Natural killer cell (primary cell): ENCODE results near the gene ATP8B3. TPM values are rescaled to one million over a fixed set of nuclear protein-coding genes. Genes with fewer than 3 reads are reported as not detected.

ENCODE experiments used
- ATAC-seq, 3 donors: fragments of 150-1000 bp in 2 of 3; fragments of 200-7000 bp in 1 of 3; cut with Tn5 transposase; 1 replicate in 1 of 3; 2 replicates in 2 of 3; pipeline ENCODE4 v1.10.0; 2021; ENCODE audit warnings: mild to moderate bottlenecking in 2 of 3, moderate library complexity in 2 of 3
- DNase-seq, 2 donors: peaks; one replicate each; pipeline versions ENCODE4 v3.0.0 to v3.0.0-alpha.2; 2013 to 2021; ENCODE audit warnings: mixed read lengths in 1 of 2
- H3K27ac ChIP-seq: one replicate; pipeline ENCODE4 v1.5.1; 2013; ENCODE audit warnings: mild to moderate bottlenecking, low read length
- H3K27me3 ChIP-seq: one replicate; pipeline ENCODE4 v1.6.1; 2013; ENCODE audit warnings: low read length; ENCODE audit not compliant: control insufficient read depth, insufficient read depth
- H3K36me3 ChIP-seq: one replicate; pipeline ENCODE4 v1.6.1; 2013; ENCODE audit warnings: low read length; ENCODE audit not compliant: control insufficient read depth, insufficient read depth
- H3K4me1 ChIP-seq: one replicate; pipeline ENCODE4 v1.6.1; 2013; ENCODE audit warnings: low read length; ENCODE audit not compliant: control insufficient read depth, insufficient read depth
- H3K4me3 ChIP-seq: one replicate; pipeline ENCODE4 v1.5.1; 2013; ENCODE audit warnings: low read length
- H3K9me3 ChIP-seq: one replicate; pipeline ENCODE4 v1.6.1; 2013; ENCODE audit warnings: low read length; ENCODE audit not compliant: control insufficient read depth, insufficient read depth
- H3K27ac Mint-ChIP-seq, 2 donors: one replicate each; pipeline ENCODE4 v1.8.0; 2022; ENCODE audit warnings: mild to moderate bottlenecking in 2 of 2, mixed read lengths in 2 of 2, moderate library complexity in 1 of 2
- H3K27me3 Mint-ChIP-seq, 2 donors: one replicate each; pipeline ENCODE4 v1.8.0; 2022; ENCODE audit warnings: low read depth in 2 of 2, mixed read lengths in 2 of 2
- H3K36me3 Mint-ChIP-seq: one replicate; pipeline ENCODE4 v1.8.0; 2022; ENCODE audit warnings: mixed read lengths
- H3K4me1 Mint-ChIP-seq, 2 donors: one replicate each; pipeline ENCODE4 v1.8.0; 2022; ENCODE audit warnings: mixed read lengths in 2 of 2
- H3K4me3 Mint-ChIP-seq: one replicate; pipeline ENCODE4 v1.8.0; 2022; ENCODE audit warnings: mild to moderate bottlenecking, moderate library complexity, mixed read lengths
- H3K9me3 Mint-ChIP-seq, 2 donors: one replicate each; pipeline ENCODE4 v1.8.0; 2022; ENCODE audit warnings: mixed read lengths in 2 of 2
- CTCF ChIP-seq: fragments of 200-600 bp; IDR thresholded peaks from one replicate; pipeline ENCODE4 v1.8.0; 2022; ENCODE audit warnings: antibody characterized with exemption
- WGBS: methylation state at CpG from one replicate; pipeline ENCODE4 v1.1.7; 2013; ENCODE audit warnings: missing lambda C conversion rate; ENCODE audit not compliant: insufficient coverage; 5-methylcytosine and 5-hydroxymethylcytosine counted together
- intact Hi-C: fragments of 100-400 bp; cut with micrococcal nuclease; formaldehyde crosslinking; loops from one replicate; pipeline ENCODE4 v1.14.2; 2022
- total RNA-seq, 4 donors: library from RNA; stranded (reverse); fragments of 120-200 nt in 1 of 4; gene quantifications; one replicate each; pipeline versions ENCODE4 v1.2.3 to v1.2.4, GENCODE V29; 2013 to 2022

The ATP8B3 gene
- total RNA-seq, 3 donors from 2014 or later (not counting 1 experiment from before 2014, with no cell fraction given): 5.3 to 11.5 (median 11.2) TPM

- H3K4me3 Mint-ChIP-seq: no peak overlapping the region
- TF ChIP-seq CTCF: no peak
Observed at GRCh38 chr19:1854039-1854541, 42.0 kb upstream of the ATP8B3 start.

GRCh38 chr19:1853295-1854038 is 41.4 kb upstream of the ATP8B3 start:
- peak; percentile 87 to 90 for DNase-seq
- Histone ChIP-seq H3K4me1 (peaks cover 78% of the 10 kb centered on the region), H3K4me3 (no peak overlapping the region), H3K9me3 (no peaks in the 10 kb centered on the region), H3K27me3 (no peaks in the 10 kb centered on the region), H3K36me3 (no peaks in the 10 kb centered on the region), H3K27ac (peak overlapping the region; percentile 29)
- intact Hi-C loops: no loop called here
- TF ChIP-seq CTCF: peak; percentile 90
- no peaks in the 10 kb centered on the region for H3K36me3 Mint-ChIP-seq
- peak; percentile 52 to 63 (median 59) for ATAC-seq
- peak overlapping the region; percentile 79 to 88 for H3K27ac Mint-ChIP-seq
- 17% methylated on average over 23 of the region's 27 CpGs for WGBS
- peaks cover 17 to 44% of the 10 kb centered on the region in 2 donors for H3K4me1 Mint-ChIP-seq
- H3K4me3 Mint-ChIP-seq: peak overlapping the region; percentile 76
- H3K9me3 Mint-ChIP-seq: no peaks in the 10 kb centered on the region
- no peaks in the 10 kb centered on the region for H3K27me3 Mint-ChIP-seq

More at GRCh38 chr19:1854039-1854541, 42.0 kb upstream of the ATP8B3 start:
- no peaks in the 10 kb centered on the region for H3K27me3 ChIP-seq
- Mint-ChIP-seq H3K4me1 (peaks cover 17 to 50% of the 10 kb centered on the region in 2 donors), H3K9me3 (no peaks in the 10 kb centered on the region), H3K27ac (peak overlapping the region in 1 of 2 donors; percentile 88), H3K27me3 (no peaks in the 10 kb centered on the region), H3K36me3 (no peaks in the 10 kb centered on the region)
- 87% methylated on average over 12 of the region's 16 CpGs for WGBS
- no peak overlapping the region for H3K4me3 ChIP-seq
- no peaks in the 10 kb centered on the region for H3K9me3 ChIP-seq
- no peaks in the 10 kb centered on the region for H3K36me3 ChIP-seq
- no peak for DNase-seq
- ATAC-seq: no peak
- intact Hi-C loops: no loop called here
- peaks cover 80% of the 10 kb centered on the region for H3K4me1 ChIP-seq
- H3K27ac ChIP-seq: no peak overlapping the region

- no peak for TF ChIP-seq CTCF
- H3K4me3 ChIP-seq: no peak overlapping the region
- no peaks in the 10 kb centered on the region for H3K36me3 ChIP-seq
- WGBS: 67% methylated on average over 9 of the region's 9 CpGs
- intact Hi-C loops: no loop called here
- peaks cover 17 to 42% of the 10 kb centered on the region in 2 donors for H3K4me1 Mint-ChIP-seq
- ATAC-seq: no peak
- H3K27me3 ChIP-seq: no peaks in the 10 kb centered on the region
- H3K9me3 ChIP-seq: no peaks in the 10 kb centered on the region
- H3K27ac ChIP-seq: no peak overlapping the region
- peak overlapping the region; percentile 20 to 79 for H3K27ac Mint-ChIP-seq
- H3K36me3 Mint-ChIP-seq: no peaks in the 10 kb centered on the region
- H3K4me1 ChIP-seq: peaks cover 74% of the 10 kb centered on the region
- H3K9me3 Mint-ChIP-seq: no peaks in the 10 kb centered on the region
- no peak for DNase-seq
- peak overlapping the region; percentile 76 for H3K4me3 Mint-ChIP-seq
- H3K27me3 Mint-ChIP-seq: no peaks in the 10 kb centered on the region
Observed at GRCh38 chr19:1852581-1853128, 40.6 kb upstream of the ATP8B3 start.
